HG03457 (cell line): ENCODE results near the gene STYXL2.

Experiments used
- ATAC-seq: cut with Tn5 transposase; IDR thresholded peaks from one replicate; pipeline ENCODE4 v1.9.1; 2021; ENCODE audit warnings: moderate number of reproducible peaks; ENCODE audit not compliant: unreplicated experiment

STYXL2 gene

GRCh38 chr1:167077868-167078210 lies 16.0 kb upstream of the STYXL2 start:
- ATAC-seq: no peak

DNA sequence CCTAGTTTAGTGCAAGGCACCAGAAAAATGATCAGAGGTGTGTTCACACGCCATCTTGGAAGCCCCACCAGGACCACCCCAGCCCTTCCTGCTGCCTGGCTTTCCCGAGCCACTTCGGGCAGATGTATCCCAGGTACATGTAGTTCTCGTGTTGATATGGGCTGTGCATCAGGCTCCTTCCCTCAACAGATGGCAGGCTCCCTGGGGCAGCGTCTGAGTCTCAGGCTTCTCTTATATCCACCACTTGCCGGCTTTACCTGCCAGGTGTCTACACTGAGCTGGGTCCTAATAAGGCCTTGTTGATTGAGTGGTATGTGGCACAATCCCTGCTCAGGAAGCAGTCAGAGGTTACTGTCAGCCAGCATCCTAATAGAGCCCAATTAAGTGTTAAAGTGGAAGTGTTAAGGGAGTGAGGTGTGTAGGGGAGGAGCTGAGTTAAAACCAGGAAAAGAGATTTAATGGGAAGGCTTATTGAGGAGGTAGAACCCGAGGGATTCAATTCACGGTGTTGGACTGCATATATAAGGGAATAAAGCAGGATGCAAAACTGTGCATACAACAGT lies 12.2 kb upstream of the STYXL2 start:
- no peak for ATAC-seq

- no peak for ATAC-seq
These were observed 11.3 kb upstream of the STYXL2 start for GRCh38 chr1:167082511-167083027.

GRCh38 chr1:167083066-167083665 lies 10.7 kb upstream of the STYXL2 start:
- ATAC-seq: no peak

GRCh38 chr1:167083871-167084270 lies 10.0 kb upstream of the STYXL2 start:
- ATAC-seq: no peak

- no peak for ATAC-seq
These were observed 9.1 kb upstream of the STYXL2 start for GRCh38 chr1:167084757-167085156.

DNA sequence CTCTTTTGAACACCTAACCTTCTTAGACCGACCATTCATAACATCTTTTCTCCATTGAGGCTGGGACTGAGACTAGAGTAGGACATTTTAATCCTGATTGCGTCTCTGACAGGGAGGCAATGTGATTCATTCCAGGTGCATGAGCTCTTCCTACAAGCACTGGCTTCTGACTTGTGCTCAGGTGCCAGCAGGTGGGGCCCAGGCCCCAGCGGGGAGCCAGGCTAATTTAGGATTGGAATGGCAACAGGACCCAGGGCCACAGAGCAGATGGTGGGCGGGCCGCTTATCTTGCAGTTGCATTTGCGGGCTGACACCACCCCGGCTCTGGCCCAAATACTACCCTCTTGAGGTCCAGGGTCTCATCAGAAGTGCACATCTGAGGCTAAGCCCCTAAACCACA lies 7.8 kb upstream of the STYXL2 start:
- no peak for ATAC-seq

- ATAC-seq: no peak
These were observed 7.1 kb upstream of the STYXL2 start for GRCh38 chr1:167086768-167087167.

DNA sequence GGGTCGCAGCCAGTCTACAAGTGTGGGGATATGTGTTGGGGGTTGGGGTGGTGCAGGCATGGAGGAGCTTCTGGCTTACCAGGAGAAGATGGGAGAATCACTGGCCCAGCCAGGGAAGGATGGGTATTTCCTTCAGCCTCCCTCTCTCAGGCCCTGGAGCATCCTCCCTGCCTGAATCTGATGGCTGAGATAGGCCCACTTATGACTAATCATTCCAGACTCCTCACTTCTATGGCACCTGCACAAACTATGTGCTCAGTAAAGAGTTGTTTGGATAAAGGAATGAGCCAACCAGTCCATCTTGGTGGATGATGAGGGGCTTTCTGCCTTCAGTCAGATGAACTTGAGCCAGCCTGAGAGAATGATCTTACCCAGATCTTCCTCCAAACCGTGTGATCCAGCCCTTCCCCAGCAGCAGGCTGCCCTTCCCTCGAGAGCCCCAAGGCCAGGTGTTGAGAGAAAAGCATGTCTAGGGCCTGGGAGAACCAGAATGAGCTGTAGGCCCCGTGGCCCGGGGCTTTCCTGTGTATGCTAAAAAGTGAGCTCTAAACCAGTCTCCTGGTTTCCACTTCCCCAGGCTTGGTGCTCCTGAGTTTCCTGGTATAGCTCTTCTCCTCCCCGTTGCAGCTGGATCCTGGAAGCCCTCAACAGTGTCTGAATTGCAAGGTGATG lies 5.0 kb upstream of the STYXL2 start:
- no peak for ATAC-seq

GRCh38 chr1:167089939-167090313 lies 3.9 kb upstream of the STYXL2 start:
- no peak for ATAC-seq

DNA sequence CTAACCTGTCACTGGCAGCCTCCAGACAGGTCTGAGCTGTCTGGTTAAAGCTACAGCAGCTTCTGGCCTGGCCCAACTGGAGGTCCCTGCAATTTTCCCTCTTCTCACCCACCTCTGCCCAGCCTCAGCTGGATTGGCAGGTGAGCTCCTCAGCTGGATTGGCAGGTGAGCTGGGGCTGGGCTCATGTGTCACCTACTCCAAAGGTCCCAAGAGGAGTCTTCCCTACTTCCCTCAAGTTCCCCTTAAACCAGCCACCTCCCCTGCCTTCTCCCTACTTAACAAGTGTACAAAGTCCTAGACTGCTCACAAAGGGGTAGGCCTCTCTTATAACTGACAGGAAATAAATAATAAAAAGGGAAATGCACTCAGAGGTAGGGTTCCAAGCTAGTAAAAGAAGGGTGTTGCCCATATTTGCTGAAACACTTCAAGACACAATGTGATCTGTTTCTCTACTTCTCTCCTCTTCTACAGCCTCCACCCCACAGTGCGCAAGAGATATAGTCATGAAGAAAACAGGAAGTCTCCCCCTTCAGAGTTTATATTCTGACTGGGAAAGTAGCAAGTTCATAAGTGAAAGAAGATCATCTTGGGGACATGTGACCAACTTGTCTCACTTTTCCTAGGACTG lies 3.4 kb upstream of the STYXL2 start, which contains the start of gene GPA33:
Gene GPA33, minus strand, starts transcription at position 64 of the 629 bp plus-strand sequence. CDS start 90 bp downstream, outside the sequence.
- no peak for ATAC-seq

- ATAC-seq: no peak
These were observed 1.2 kb upstream of the STYXL2 start for GRCh38 chr1:167092653-167093052.

DNA sequence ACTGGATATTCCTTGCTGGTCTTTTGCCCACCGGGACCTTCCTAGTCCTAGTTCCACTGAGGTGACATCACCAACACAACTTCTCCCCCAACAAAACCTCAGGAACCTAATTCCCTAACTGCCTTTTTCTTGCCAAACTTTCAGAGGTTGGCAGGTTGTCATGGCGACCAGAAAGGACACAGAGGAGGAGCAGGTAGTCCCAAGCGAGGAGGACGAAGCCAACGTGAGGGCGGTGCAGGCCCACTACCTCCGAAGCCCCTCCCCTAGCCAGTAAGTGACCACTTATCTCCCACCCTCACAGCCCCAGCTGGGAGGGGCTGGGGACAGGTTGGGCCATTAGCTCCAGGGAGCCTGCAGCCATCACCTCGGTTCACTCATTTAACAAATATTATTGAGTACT lies 815 bp downstream of the STYXL2 start:
- ATAC-seq: no peak

GRCh38 chr1:167095368-167095767 lies 1.5 kb downstream of the STYXL2 start:
- no peak for ATAC-seq

DNA sequence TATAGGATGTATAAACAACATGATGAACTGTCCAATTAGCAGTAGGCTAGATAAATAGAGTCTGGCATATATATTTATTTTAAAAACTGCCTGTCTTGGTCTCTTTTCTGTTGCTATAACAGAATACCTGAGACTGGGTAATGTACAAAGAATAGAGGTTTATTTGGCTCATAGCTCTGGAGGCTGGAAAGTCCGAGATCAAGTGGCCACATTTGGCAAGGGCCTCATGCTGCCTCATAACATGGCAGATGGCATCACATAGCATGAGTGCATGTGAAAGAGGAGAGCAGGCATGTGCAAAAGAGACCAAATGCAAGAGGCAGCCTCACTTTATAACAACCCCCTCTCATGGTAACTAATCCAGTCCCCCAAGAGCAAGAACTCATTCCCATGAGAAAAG lies 6.0 kb downstream of the STYXL2 start:
- no peak for ATAC-seq

DNA sequence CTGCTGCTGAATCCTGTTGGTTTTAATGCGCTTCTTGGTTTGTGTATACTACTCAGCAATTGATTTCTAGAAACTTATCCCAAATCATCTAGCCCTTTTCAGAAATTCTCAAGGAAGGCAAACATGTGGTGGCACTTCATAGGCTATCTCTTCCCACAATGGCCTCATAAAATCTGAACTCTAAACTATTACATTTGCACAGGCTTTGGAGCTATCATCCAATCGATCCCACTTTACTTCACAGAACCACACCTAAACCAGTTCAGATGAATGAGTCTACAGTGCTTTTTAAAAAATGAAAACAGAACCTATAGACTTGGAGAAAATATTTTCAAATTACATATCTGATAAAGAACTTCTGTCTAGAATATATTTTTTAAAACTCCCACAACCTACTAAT lies 6.9 kb downstream of the STYXL2 start:
- ATAC-seq: no peak

- ATAC-seq: no peak
These were observed 7.9 kb downstream of the STYXL2 start for GRCh38 chr1:167101754-167102153.

GRCh38 chr1:167102906-167103573 lies 9.2 kb downstream of the STYXL2 start:
- ATAC-seq: no peak

GRCh38 chr1:167104256-167104633 lies 10.4 kb downstream of the STYXL2 start:
- no peak for ATAC-seq

- no peak for ATAC-seq
These were observed 11.6 kb downstream of the STYXL2 start for GRCh38 chr1:167105271-167106118.

DNA sequence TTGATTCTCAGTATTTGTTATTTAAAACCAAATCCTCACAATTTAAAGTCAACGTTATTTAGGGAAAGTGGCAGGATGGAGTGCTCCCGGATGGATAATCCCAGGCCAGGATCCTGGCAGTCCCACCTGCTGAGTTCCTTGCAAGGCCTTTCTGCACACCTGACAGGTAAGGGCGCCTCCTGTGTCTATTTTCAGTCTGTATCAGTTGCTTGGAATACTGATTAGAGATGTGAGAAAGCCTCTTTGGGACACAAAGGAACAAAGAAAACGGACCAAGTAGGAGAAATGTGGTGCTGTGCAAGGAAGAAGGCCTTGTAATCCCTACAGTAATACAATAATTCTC lies 12.2 kb downstream of the STYXL2 start:
- ATAC-seq: no peak
